Caco-2 (cell line): ENCODE results near the gene KCNQ1OT1. TPM values are rescaled to one million over a fixed set of nuclear protein-coding genes. Genes with fewer than 3 reads are reported as not detected.

Source experiments
- BruUV-seq: library from RNA; stranded (reverse); fragments of 400-500 nt; replicated peaks from 2 replicates; lab custom pipeline; 2021; lab: Mats Ljungman, UMichigan
- CTCF ChIA-PET: fragments of 300-600 bp; sonication (Branson Sonifier 250); formaldehyde crosslinking; loops from one replicate; lab custom pipeline; 2022; ENCODE audit warnings: antibody characterized with exemption; lab: Charles Lee
- POLR2A ChIA-PET: fragments of 300-600 bp; sonication (Branson Sonifier 250); formaldehyde crosslinking; loops from one replicate; lab custom pipeline; 2022; ENCODE audit warnings: antibody characterized with exemption; lab: Charles Lee
- DNase-seq, 2 experiments: peaks; one replicate each; pipeline versions ENCODE4 v3.0.0 to v3.0.0-alpha.2; 2020 to 2022
- H3K27me3 ChIP-seq: replicated peaks from 2 replicates; pipeline ENCODE4 v1.6.0; 2011; ENCODE audit warnings: low read length; ENCODE audit not compliant: control insufficient read depth, insufficient read depth
- H3K36me3 ChIP-seq: 2 replicates; pipeline ENCODE4 v1.5.1; 2011; ENCODE audit warnings: low read length; ENCODE audit not compliant: control insufficient read depth, insufficient read depth
- H3K4me1 ChIP-seq: fragments of 250-450 bp; sonication (Bioruptor Pico); 2 replicates; pipeline ENCODE4 v1.5.1; 2020; ENCODE audit warnings: mild to moderate bottlenecking
- H3K4me3 ChIP-seq: 2 replicates; pipeline ENCODE4 v1.5.1; 2011; ENCODE audit warnings: low read depth, mild to moderate bottlenecking, control low read depth, low read length
- H3K9me3 ChIP-seq: fragments of 250-450 bp; sonication (Bioruptor Pico); 2 replicates; pipeline ENCODE4 v1.5.1; 2020; ENCODE audit warnings: mild to moderate bottlenecking, moderate library complexity
- H3K27ac Mint-ChIP-seq: one replicate; pipeline ENCODE4 v1.8.0; 2022; ENCODE audit warnings: mixed read lengths; ENCODE audit not compliant: unreplicated experiment
- H3K27me3 Mint-ChIP-seq: one replicate; pipeline ENCODE4 v1.8.0; 2022; ENCODE audit warnings: mixed read lengths; ENCODE audit not compliant: insufficient read depth, unreplicated experiment
- H3K36me3 Mint-ChIP-seq: one replicate; pipeline ENCODE4 v1.8.0; 2022; ENCODE audit warnings: mild to moderate bottlenecking, mixed read lengths; ENCODE audit not compliant: insufficient read depth, unreplicated experiment
- H3K4me1 Mint-ChIP-seq: one replicate; pipeline ENCODE4 v1.8.0; 2022; ENCODE audit warnings: low read depth, mixed read lengths; ENCODE audit not compliant: unreplicated experiment
- H3K4me3 Mint-ChIP-seq: one replicate; pipeline ENCODE4 v1.8.0; 2022; ENCODE audit warnings: mild to moderate bottlenecking, moderate library complexity, mixed read lengths; ENCODE audit not compliant: unreplicated experiment
- H3K9me3 Mint-ChIP-seq: one replicate; pipeline ENCODE4 v1.8.0; 2022; ENCODE audit warnings: mixed read lengths; ENCODE audit not compliant: unreplicated experiment
- intact Hi-C: fragments of 100-400 bp; cut with micrococcal nuclease; formaldehyde crosslinking; loops from one replicate; pipeline ENCODE4 v1.10.0; 2022; ENCODE audit not compliant: unreplicated experiment
- total RNA-seq: library from RNA; stranded (reverse); gene quantifications from 2 replicates; pipeline ENCODE4 v1.2.3, GENCODE V29; 2022
- TF ChIP-seq, protein P1 (sequence below), 2 experiments: fragments of 200-600 bp in 1 of 2; IDR thresholded peaks; 1 replicate in 1 of 2; 2 replicates in 1 of 2; pipeline versions ENCODE4 v1.5.1 to v1.8.0; 2011 to 2022; ENCODE audit warnings: antibody characterized with exemption in 1 of 2, control low read depth in 1 of 2, inconsistent platforms in 1 of 2, low read depth in 1 of 2, low read length in 1 of 2, mild to moderate bottlenecking in 1 of 2, moderate library complexity in 1 of 2; ENCODE audit not compliant: insufficient read depth in 1 of 2, severe bottlenecking in 1 of 2, unreplicated experiment in 1 of 2

Gene KCNQ1OT1
- total RNA-seq, 1 experiment from 2014 or later = 7.5 TPM

- Mint-ChIP-seq H3K4me1 (no peaks in the 10 kb centered on the region), H3K27me3 (no peaks in the 10 kb centered on the region), H3K9me3 (no peaks in the 10 kb centered on the region), H3K36me3 (no peaks in the 10 kb centered on the region), H3K4me3 (no peak overlapping the region), H3K27ac (no peak overlapping the region)
- ChIA-PET CTCF (no interaction called here), POLR2A (no interaction called here)
- peaks cover 53% of the 10 kb centered on the region for H3K4me1 ChIP-seq
- no peak overlapping the region for H3K4me3 ChIP-seq
- intact Hi-C loops = no loop called here
- no peaks in the 10 kb centered on the region for H3K36me3 ChIP-seq
- BruUV-seq = no TSS peak
- H3K9me3 ChIP-seq = no peaks in the 10 kb centered on the region
- H3K27me3 ChIP-seq = no peaks in the 10 kb centered on the region
- DNase-seq = peak in 1 of 2 experiments; percentile 44
- TF ChIP-seq, protein P1, sequence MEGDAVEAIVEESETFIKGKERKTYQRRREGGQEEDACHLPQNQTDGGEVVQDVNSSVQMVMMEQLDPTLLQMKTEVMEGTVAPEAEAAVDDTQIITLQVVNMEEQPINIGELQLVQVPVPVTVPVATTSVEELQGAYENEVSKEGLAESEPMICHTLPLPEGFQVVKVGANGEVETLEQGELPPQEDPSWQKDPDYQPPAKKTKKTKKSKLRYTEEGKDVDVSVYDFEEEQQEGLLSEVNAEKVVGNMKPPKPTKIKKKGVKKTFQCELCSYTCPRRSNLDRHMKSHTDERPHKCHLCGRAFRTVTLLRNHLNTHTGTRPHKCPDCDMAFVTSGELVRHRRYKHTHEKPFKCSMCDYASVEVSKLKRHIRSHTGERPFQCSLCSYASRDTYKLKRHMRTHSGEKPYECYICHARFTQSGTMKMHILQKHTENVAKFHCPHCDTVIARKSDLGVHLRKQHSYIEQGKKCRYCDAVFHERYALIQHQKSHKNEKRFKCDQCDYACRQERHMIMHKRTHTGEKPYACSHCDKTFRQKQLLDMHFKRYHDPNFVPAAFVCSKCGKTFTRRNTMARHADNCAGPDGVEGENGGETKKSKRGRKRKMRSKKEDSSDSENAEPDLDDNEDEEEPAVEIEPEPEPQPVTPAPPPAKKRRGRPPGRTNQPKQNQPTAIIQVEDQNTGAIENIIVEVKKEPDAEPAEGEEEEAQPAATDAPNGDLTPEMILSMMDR (IDR thresholded peaks at IDR 0.05; ENCODE audit: insufficient read depth in 1 of 2, low read depth in 1 of 2, low read length in 1 of 2, severe bottlenecking in 1 of 2, unreplicated experiment in 1 of 2) = no peak
Measured at GRCh38 chr11:2567026-2567671, 132.6 kb downstream of the KCNQ1OT1 start.

DNA sequence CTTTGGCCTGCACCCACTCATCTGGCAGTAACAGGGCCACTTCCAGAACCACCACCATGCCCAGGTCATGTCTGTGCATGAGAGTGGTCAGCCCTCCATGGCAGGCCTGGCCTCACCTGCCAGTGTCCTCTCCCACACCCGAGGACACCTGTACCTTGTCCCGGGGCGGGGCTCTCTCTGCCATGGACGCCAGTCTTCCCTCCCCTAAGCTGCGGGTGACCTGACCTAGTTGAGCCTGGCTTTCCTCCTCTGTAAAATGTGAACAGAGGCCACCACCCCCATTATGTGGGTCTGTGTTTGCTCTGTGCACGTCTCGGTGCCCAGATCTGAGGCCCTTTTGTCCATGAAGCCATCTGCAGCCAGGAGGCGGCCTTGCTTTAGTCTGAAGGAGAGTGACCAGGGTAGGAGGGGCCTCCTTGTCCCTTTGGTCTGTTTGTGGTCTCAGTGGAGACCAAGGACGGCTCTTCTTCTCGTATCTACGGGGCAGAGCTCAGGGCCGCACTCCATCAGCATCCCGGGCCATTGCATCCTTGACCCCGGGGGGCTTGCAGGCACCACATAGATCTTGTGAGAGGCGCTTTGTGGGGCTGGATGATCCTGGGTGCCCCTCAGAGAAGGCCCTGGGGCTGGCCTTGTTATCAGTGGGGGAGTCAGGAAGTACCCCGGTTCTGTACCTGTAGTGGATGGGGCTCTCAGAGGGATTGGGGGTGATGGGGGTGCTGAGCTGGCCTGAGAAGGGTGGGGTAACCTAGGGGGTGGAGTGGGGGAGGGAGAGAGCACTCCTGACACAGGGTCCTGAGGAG, 133.4 kb downstream of the KCNQ1OT1 start:
- POLR2A ChIA-PET = interaction anchor here (0.6 kb wide), 1 partner anchor 13 kb away, joined by 7 read pairs; no protein-coding TSS in a partner anchor

More for the DNA sequence above, 133.4 kb downstream of the KCNQ1OT1 start:
- CTCF ChIA-PET = no interaction called here
- H3K9me3 ChIP-seq = no peaks in the 10 kb centered on the region
- intact Hi-C loops = no loop called here
- H3K4me1 ChIP-seq = peaks cover 57% of the 10 kb centered on the region
- peak in 1 of 2 experiments; percentile 33 for DNase-seq
- Mint-ChIP-seq H3K4me3 (peak overlapping the region; percentile 23), H3K36me3 (no peaks in the 10 kb centered on the region), H3K27ac (peak overlapping the region; percentile 71), H3K27me3 (no peaks in the 10 kb centered on the region), H3K4me1 (no peaks in the 10 kb centered on the region), H3K9me3 (no peaks in the 10 kb centered on the region)
- no TSS peak for BruUV-seq
- no peaks in the 10 kb centered on the region for H3K36me3 ChIP-seq
- H3K27me3 ChIP-seq = no peaks in the 10 kb centered on the region
- H3K4me3 ChIP-seq = no peak overlapping the region
- TF ChIP-seq, protein P1 (IDR thresholded peaks at IDR 0.05; ENCODE audit: insufficient read depth in 1 of 2, low read depth in 1 of 2, low read length in 1 of 2, severe bottlenecking in 1 of 2, unreplicated experiment in 1 of 2) = no peak
